Spleen (tissue), 11 donors: ENCODE measurements around the gene MAP1LC3A. TPM values are rescaled to one million over a fixed set of nuclear protein-coding genes. Genes with fewer than 3 reads are reported as not detected.

Experiments used
- DNase-seq: peaks from one replicate; pipeline ENCODE4 v3.0.0-alpha.2; 2020
- H3K27ac ChIP-seq, 8 donors: fragments of 200-600 bp; sonication (generic) in 7 of 8; 1 replicate in 4 of 8; 2 replicates in 4 of 8; pipeline versions ENCODE4 v1.5.0 to v1.8.0; 2016 to 2021; ENCODE audit warnings: inconsistent platforms in 4 of 8, mild to moderate bottlenecking in 4 of 8, moderate library complexity in 1 of 8
- H3K27me3 ChIP-seq, 7 donors: fragments of 200-600 bp; sonication (generic) in 6 of 7; replicated peaks in 1 of 7; 1 replicate in 4 of 7; 2 replicates in 3 of 7; pipeline versions ENCODE4 v1.5.0 to v1.8.0; 2016 to 2021; ENCODE audit warnings: inconsistent platforms in 3 of 7, mild to moderate bottlenecking in 1 of 7
- H3K36me3 ChIP-seq, 6 donors: fragments of 200-600 bp; sonication (generic) in 5 of 6; 1 replicate in 4 of 6; 2 replicates in 2 of 6; pipeline versions ENCODE4 v1.5.0 to v1.8.0; 2016 to 2021; ENCODE audit warnings: inconsistent platforms in 2 of 6
- H3K4me1 ChIP-seq, 6 donors: fragments of 200-600 bp; sonication (generic) in 5 of 6; 1 replicate in 3 of 6; 2 replicates in 3 of 6; pipeline versions ENCODE4 v1.5.0 to v1.8.0; 2016 to 2021; ENCODE audit warnings: inconsistent platforms in 3 of 6
- H3K4me3 ChIP-seq, 8 donors: fragments of 200-600 bp; sonication (generic) in 7 of 8; 1 replicate in 4 of 8; 2 replicates in 4 of 8; pipeline versions ENCODE4 v1.5.0 to v1.8.0; 2016 to 2021; ENCODE audit warnings: inconsistent platforms in 4 of 8, mild to moderate bottlenecking in 4 of 8, moderate library complexity in 2 of 8
- H3K9me3 ChIP-seq, 8 donors: fragments of 200-600 bp; sonication (generic) in 7 of 8; 1 replicate in 4 of 8; 2 replicates in 4 of 8; pipeline versions ENCODE4 v1.5.0 to v1.8.0; 2016 to 2021; ENCODE audit warnings: inconsistent platforms in 4 of 8
- POLR2A ChIP-seq, 3 donors: fragments of 450-650 bp; IDR thresholded peaks; one replicate each; pipeline ENCODE4 v1.5.1; 2017; ENCODE audit warnings: antibody characterized with exemption in 3 of 3, mild to moderate bottlenecking in 1 of 3
- POLR2AphosphoS5 ChIP-seq, 3 donors: sonication (generic); formaldehyde crosslinking; IDR thresholded peaks; one replicate each; pipeline ENCODE4 v1.5.1; 2017; ENCODE audit warnings: antibody characterized with exemption in 3 of 3
- WGBS, 5 donors: extraction: QIAGEN DNeasy Blood & Tissue Kit in 3 of 5; methylation state at CpG; one replicate each; pipeline versions ENCODE4 v1.1.5 to v1.1.7; 2013 to 2018; 5-methylcytosine and 5-hydroxymethylcytosine counted together
- intact Hi-C: fragments of 100-400 bp; cut with DNase I; formaldehyde crosslinking; loops from one replicate; pipeline ENCODE4 v1.15.0; 2023; ENCODE audit warnings: low total_unique reads
- polyA plus RNA-seq, 3 donors: library from polyadenylated mRNA; stranded (reverse); fragments of 200-250 nt; gene quantifications; one replicate each; pipeline ENCODE4 v1.2.1, GENCODE V29; 2013
- total RNA-seq, 7 donors: library from RNA; depleted of rRNA in 3 of 7; stranded (reverse); fragments of >200 nt in 3 of 7; fragmentation: NEBNext Ultra II Directional in 4 of 7; extraction: Animal tissue kit (Norgen Biotek cat#: 25700) in 4 of 7; gene quantifications; one replicate each; pipeline versions ENCODE4 v1.1.0 to v1.2.1, GENCODE V29; 2016 to 2021
- TF ChIP-seq, protein P1 (sequence below), 11 experiments: fragments of 200-600 bp in 7 of 11; fragments of 450-650 bp in 4 of 11; sonication (generic) in 4 of 11; IDR thresholded peaks in 8 of 11; conservative IDR thresholded peaks in 3 of 11; 1 replicate in 7 of 11; 2 replicates in 4 of 11; pipeline versions ENCODE4 v1.4.0 to v1.8.0; 2016 to 2021; ENCODE audit warnings: antibody characterized with exemption in 11 of 11, inconsistent platforms in 4 of 11, mild to moderate bottlenecking in 1 of 11
- donor health status: healthy with polysubstance abuse.
- donor health status: DM: no; HTN: no; CAD: no; lungs with moderate emphysema.
- donor health status: DM: no; HTN: no; CAD: no.
- donor health status: Bipolar disorder and iron deficiency.
- donor health status: healthy.
- donor health status: DM: no; HTN: no; CAD: no.
- donor health status: DM: yes; HTN: yes; CAD: no.

MAP1LC3A gene
- total and polyA plus RNA-seq, 10 donors = 13.0 to 56.7 (median 30.1) TPM

GRCh38 chr20:34525709-34526416 lies 32.7 kb upstream of the MAP1LC3A start:
- no peak for DNase-seq
- peaks cover 11 to 64% (median 36%) of the 10 kb centered on the region in 6 donors for H3K4me1 ChIP-seq
- H3K27me3 ChIP-seq = no peaks in the 10 kb centered on the region
- peaks cover 0 to 96% (median 46%) of the 10 kb centered on the region in 6 donors for H3K36me3 ChIP-seq
- WGBS, 5 donors = 65 to 85% (median 71%) methylated on average over 14 of the region's 14 CpGs
- no peaks in the 10 kb centered on the region for H3K9me3 ChIP-seq
- H3K4me3 ChIP-seq = no peak overlapping the region
- peak; percentile 51 to 69 (median 54) for TF ChIP-seq POLR2AphosphoS5 (IDR thresholded peaks at IDR 0.05)
- TF ChIP-seq POLR2A (IDR thresholded peaks at IDR 0.05) = no peak
- peak overlapping the region in 5 of 8 donors; percentile 7 to 66 (median 30) for H3K27ac ChIP-seq
- intact Hi-C loops = no loop called here

- 91 to 98% (median 95%) methylated on average over 5 of the region's 5 CpGs for WGBS, 5 donors
- Histone ChIP-seq H3K27ac (peak overlapping the region in 4 of 8 donors; percentile 26 to 66 (median 32)), H3K36me3 (peaks cover 0 to 96% (median 48%) of the 10 kb centered on the region in 6 donors)
These were observed 32.1 kb upstream of the MAP1LC3A start for GRCh38 chr20:34526466-34526865.

GRCh38 chr20:34527016-34527415 lies 31.5 kb upstream of the MAP1LC3A start:
- 94 to 99% (median 96%) methylated on average over 10 of the region's 10 CpGs for WGBS, 5 donors
- Histone ChIP-seq H3K4me1 (peaks cover 11 to 61% (median 26%) of the 10 kb centered on the region in 6 donors), H3K36me3 (peaks cover 0 to 97% (median 52%) of the 10 kb centered on the region in 6 donors), H3K27ac (peak overlapping the region in 1 of 8 donors; percentile 66), H3K9me3 (no peaks in the 10 kb centered on the region), H3K4me3 (no peak overlapping the region), H3K27me3 (no peaks in the 10 kb centered on the region)
- TF ChIP-seq POLR2AphosphoS5 (IDR thresholded peaks at IDR 0.05) (no peak), POLR2A (IDR thresholded peaks at IDR 0.05) (no peak)
- TF ChIP-seq, protein P1, sequence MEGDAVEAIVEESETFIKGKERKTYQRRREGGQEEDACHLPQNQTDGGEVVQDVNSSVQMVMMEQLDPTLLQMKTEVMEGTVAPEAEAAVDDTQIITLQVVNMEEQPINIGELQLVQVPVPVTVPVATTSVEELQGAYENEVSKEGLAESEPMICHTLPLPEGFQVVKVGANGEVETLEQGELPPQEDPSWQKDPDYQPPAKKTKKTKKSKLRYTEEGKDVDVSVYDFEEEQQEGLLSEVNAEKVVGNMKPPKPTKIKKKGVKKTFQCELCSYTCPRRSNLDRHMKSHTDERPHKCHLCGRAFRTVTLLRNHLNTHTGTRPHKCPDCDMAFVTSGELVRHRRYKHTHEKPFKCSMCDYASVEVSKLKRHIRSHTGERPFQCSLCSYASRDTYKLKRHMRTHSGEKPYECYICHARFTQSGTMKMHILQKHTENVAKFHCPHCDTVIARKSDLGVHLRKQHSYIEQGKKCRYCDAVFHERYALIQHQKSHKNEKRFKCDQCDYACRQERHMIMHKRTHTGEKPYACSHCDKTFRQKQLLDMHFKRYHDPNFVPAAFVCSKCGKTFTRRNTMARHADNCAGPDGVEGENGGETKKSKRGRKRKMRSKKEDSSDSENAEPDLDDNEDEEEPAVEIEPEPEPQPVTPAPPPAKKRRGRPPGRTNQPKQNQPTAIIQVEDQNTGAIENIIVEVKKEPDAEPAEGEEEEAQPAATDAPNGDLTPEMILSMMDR (IDR thresholded peaks at IDR 0.05 in 8 of 11, conservative IDR thresholded peaks at IDR 0.05 in 3 of 11) = no peak
- intact Hi-C loops = no loop called here
- no peak for DNase-seq

More at GRCh38 chr20:34526466-34526865, 32.1 kb upstream of the MAP1LC3A start:
- DNase-seq = no peak
- TF ChIP-seq, protein P1 (IDR thresholded peaks at IDR 0.05 in 8 of 11, conservative IDR thresholded peaks at IDR 0.05 in 3 of 11) = no peak
- no peak for TF ChIP-seq POLR2A (IDR thresholded peaks at IDR 0.05)
- no peak for TF ChIP-seq POLR2AphosphoS5 (IDR thresholded peaks at IDR 0.05)
- H3K27me3 ChIP-seq = no peaks in the 10 kb centered on the region
- H3K4me3 ChIP-seq = no peak overlapping the region
- intact Hi-C loops = no loop called here
- no peaks in the 10 kb centered on the region for H3K9me3 ChIP-seq
- peaks cover 11 to 61% (median 32%) of the 10 kb centered on the region in 6 donors for H3K4me1 ChIP-seq

GRCh38 chr20:34528921-34529297 lies 29.6 kb upstream of the MAP1LC3A start:
- Histone ChIP-seq H3K4me3 (no peak overlapping the region), H3K4me1 (peaks cover 0 to 42% (median 14%) of the 10 kb centered on the region in 6 donors), H3K36me3 (peaks cover 0 to 100% (median 70%) of the 10 kb centered on the region in 6 donors), H3K27ac (no peak overlapping the region), H3K9me3 (no peaks in the 10 kb centered on the region), H3K27me3 (no peaks in the 10 kb centered on the region)
- TF ChIP-seq POLR2AphosphoS5 (IDR thresholded peaks at IDR 0.05) (no peak), POLR2A (IDR thresholded peaks at IDR 0.05) (no peak)
- TF ChIP-seq, protein P1 (IDR thresholded peaks at IDR 0.05 in 8 of 11, conservative IDR thresholded peaks at IDR 0.05 in 3 of 11) = no peak
- WGBS, 5 donors = 79 to 87% (median 81%) methylated on average over 5 of the region's 5 CpGs
- DNase-seq = peak; percentile 34
- intact Hi-C loops = no loop called here
